Cardiac fibroblast (primary cell): ENCODE measurements around the gene PRPF19.
A peak's percentile ranks its signal among the peaks of the same experiment; 100 is the strongest.

ENCODE experiments used
- DNase-seq, 2 donors: peaks; one replicate each; pipeline versions ENCODE4 v3.0.0 to v3.0.0-alpha.2; 2010; ENCODE audit warnings: low read depth in 2 of 2
- H3K4me3 ChIP-seq, 2 donors: replicated peaks in 1 of 2; 1 replicate in 1 of 2; 2 replicates in 1 of 2; pipeline ENCODE4 v1.5.1; 2011; ENCODE audit warnings: low read depth in 2 of 2, low read length in 2 of 2, mild to moderate bottlenecking in 2 of 2, moderate library complexity in 1 of 2
- TF ChIP-seq, protein P1 (sequence below): IDR thresholded peaks from one replicate; pipeline ENCODE4 v1.5.1; 2011; ENCODE audit warnings: low read depth, mild to moderate bottlenecking, low read length, inconsistent platforms

PRPF19 gene

DNA sequence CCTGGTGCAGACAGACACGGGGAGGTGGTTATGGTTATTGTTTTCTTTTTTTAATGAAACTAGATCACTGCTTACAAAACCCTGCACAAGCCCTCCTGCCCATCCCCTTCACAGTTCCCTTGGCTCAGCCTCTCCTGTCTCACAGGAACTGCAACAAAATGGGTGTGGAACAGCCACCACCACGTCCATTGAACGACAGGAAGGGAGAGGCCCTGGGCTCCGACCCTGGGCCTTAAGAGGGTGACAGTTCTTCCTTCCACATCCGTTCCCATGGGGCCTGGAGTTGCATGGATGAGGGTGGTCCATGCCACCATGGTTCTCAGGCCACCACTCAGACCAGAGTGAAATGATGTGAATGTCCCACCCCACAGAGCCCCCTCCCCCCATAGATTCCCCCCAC is 15.7 kb downstream of the PRPF19 start:
- TF ChIP-seq, protein P1, sequence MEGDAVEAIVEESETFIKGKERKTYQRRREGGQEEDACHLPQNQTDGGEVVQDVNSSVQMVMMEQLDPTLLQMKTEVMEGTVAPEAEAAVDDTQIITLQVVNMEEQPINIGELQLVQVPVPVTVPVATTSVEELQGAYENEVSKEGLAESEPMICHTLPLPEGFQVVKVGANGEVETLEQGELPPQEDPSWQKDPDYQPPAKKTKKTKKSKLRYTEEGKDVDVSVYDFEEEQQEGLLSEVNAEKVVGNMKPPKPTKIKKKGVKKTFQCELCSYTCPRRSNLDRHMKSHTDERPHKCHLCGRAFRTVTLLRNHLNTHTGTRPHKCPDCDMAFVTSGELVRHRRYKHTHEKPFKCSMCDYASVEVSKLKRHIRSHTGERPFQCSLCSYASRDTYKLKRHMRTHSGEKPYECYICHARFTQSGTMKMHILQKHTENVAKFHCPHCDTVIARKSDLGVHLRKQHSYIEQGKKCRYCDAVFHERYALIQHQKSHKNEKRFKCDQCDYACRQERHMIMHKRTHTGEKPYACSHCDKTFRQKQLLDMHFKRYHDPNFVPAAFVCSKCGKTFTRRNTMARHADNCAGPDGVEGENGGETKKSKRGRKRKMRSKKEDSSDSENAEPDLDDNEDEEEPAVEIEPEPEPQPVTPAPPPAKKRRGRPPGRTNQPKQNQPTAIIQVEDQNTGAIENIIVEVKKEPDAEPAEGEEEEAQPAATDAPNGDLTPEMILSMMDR: no peak
- DNase-seq: no peak
- no peak overlapping the region for H3K4me3 ChIP-seq

- no peak for DNase-seq
- TF ChIP-seq, protein P1: no peak
- H3K4me3 ChIP-seq: no peak overlapping the region
These were observed 16.5 kb downstream of the PRPF19 start for GRCh38 chr11:60889869-60890311.

- TF ChIP-seq, protein P1: peak; percentile 84
- no peak overlapping the region for H3K4me3 ChIP-seq
- DNase-seq: peak; percentile 69 to 77
These were observed 18.8 kb downstream of the PRPF19 start for GRCh38 chr11:60887556-60887955.

DNA sequence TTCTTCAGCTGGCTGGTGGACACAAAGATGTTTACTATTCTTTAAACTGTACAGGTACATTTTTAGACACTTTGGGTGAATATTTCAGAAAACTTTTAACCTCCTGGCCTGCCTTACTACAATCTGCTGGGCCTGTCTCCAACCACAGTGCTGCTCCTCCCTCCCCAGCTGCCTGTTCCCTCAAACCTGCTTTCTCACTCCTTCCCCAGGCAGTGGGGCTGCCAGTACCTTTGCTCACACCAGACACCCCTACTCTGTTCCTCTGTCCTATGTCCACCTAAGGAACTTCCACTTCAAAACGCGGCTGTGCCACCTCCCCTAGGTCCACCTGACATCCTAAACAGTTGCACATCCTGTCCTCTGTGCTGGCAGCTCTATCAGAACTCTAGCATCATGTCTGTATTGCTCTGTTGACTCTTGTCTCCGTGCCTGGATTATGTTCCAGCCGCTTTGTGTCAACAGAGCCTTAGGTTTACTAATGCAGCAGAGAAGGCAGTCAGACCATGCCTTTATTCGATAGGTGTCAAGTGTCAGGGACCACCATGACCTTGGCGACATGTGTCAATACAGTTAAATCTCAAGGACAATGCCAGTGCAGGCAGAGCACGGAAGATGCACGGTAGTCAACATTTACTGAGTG is 25.6 kb downstream of the PRPF19 start:
- TF ChIP-seq, protein P1: no peak
- DNase-seq: no peak
- no peak overlapping the region for H3K4me3 ChIP-seq

GRCh38 chr11:60879971-60880588 is 26.3 kb downstream of the PRPF19 start:
- DNase-seq: no peak
- H3K4me3 ChIP-seq: no peak overlapping the region
- TF ChIP-seq, protein P1: no peak

GRCh38 chr11:60879104-60879503 is 27.3 kb downstream of the PRPF19 start:
- DNase-seq: no peak
- TF ChIP-seq, protein P1: no peak
- no peak overlapping the region for H3K4me3 ChIP-seq
